Measurements from ENCODE around the gene ZNF649. TPM values are rescaled to one million over a fixed set of nuclear protein-coding genes. Genes with fewer than 3 reads are reported as not detected.

ZNF649 gene
- total and polyA plus RNA-seq, 10 donors: 3.4 to 19.7 (median 14.0) TPM

DNA sequence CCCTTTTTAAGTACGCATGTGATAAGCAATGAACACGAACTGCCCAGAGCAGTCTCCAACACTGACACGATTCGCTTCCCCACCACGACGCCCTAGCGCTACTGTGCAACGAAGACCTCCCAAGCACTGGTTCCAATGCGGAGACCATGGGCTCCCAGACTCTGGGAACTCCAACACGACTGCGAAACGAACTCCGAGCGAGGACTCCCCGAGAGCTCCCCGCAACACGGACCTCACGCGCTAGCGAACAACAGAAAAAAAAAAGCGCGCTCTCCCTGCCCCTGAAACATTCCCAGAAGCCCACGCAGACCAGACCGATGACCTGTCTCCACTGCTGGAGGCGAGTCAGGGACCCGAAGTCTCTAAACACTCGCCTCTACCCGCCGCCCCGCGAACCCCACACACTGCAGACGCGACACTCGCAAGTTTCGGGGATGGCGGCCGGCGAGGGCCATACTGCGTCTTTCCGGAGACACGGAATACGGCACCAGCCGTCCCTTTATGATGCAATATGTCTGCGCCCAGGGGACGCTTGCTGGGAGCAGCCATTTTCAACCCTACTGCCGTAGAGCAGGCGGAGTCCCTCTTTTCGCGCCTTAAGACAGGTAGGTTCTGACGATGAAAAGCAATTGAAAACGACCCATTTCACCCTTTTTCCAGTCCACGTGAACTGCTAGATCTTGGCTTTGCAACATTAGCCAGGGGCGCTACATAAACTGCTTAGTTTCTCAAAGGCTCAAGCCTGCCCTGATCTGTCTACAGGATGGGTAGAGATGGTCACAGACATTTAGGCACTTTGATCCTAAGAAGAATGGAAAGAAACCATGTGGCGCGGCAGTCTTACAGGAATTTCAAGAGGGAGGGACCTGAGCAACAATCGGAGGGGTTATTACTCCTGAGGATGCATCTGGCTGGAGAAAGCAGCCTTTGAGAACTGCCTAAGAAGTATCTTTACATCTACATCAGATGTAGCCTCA, 17.0 kb downstream of the ZNF649 start, which contains the start of gene ZNF577:
Gene ZNF577 (minus strand): TSS at position 430 of the 977 bp plus-strand sequence. CDS start 7,569 bp downstream, outside the sequence.
- Histone ChIP-seq H3K36me3 (peaks cover 16 to 90% (median 34%) of the 10 kb centered on the region in 6 donors), H3K27me3 (replicated peaks in 1 of 7) (no peaks in the 10 kb centered on the region), H3K4me1 (peaks cover 0 to 12% (median 3%) of the 10 kb centered on the region in 6 donors), H3K4me3 (peak within 1 kb of the TSS; percentile 41 to 67 (median 51)), H3K27ac (peak within 1 kb of the TSS; percentile 8 to 83 (median 72)), H3K9me3 (peaks cover 33 to 100% (median 100%) of the 10 kb centered on the region in 8 donors)
- intact Hi-C loops (cut with DNase I; ENCODE audit: low total_unique reads): no loop called here
- DNase-seq: peak; percentile 91
- WGBS, 5 donors: 11 to 24% (median 18%) methylated on average over 26 to 56 of the region's 56 CpGs
- TF ChIP-seq, protein P1, sequence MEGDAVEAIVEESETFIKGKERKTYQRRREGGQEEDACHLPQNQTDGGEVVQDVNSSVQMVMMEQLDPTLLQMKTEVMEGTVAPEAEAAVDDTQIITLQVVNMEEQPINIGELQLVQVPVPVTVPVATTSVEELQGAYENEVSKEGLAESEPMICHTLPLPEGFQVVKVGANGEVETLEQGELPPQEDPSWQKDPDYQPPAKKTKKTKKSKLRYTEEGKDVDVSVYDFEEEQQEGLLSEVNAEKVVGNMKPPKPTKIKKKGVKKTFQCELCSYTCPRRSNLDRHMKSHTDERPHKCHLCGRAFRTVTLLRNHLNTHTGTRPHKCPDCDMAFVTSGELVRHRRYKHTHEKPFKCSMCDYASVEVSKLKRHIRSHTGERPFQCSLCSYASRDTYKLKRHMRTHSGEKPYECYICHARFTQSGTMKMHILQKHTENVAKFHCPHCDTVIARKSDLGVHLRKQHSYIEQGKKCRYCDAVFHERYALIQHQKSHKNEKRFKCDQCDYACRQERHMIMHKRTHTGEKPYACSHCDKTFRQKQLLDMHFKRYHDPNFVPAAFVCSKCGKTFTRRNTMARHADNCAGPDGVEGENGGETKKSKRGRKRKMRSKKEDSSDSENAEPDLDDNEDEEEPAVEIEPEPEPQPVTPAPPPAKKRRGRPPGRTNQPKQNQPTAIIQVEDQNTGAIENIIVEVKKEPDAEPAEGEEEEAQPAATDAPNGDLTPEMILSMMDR (IDR thresholded peaks at IDR 0.05 in 8 of 11, conservative IDR thresholded peaks at IDR 0.05 in 3 of 11): no peak
- TF ChIP-seq POLR2A (IDR thresholded peaks at IDR 0.05): no peak
- TF ChIP-seq POLR2AphosphoS5 (IDR thresholded peaks at IDR 0.05): peak; percentile 88 to 95 (median 92)

DNA sequence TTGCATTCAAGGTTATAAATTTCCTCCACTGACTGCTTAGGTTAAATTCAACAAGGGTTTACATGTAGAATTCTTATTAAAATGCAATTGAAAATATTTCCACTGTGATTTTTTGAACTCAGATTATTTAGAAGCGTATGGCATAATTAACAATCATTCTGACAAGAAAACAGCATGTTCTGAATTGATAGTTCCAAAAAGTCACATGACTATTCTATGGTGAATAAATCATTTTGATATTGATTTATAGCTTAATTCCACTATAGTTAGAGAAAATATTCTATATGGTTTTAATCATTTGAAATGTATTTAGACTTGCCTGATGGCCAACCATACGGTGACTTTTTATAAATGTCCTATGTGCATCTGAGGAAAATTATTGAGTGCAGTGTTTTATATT, 20.1 kb downstream of the ZNF649 start:
- intact Hi-C loops (cut with DNase I; ENCODE audit: low total_unique reads): no loop called here
- Histone ChIP-seq H3K36me3 (peaks cover 3 to 90% (median 20%) of the 10 kb centered on the region in 6 donors), H3K4me1 (peaks cover 0 to 12% (median 3%) of the 10 kb centered on the region in 6 donors), H3K4me3 (no peak overlapping the region), H3K27me3 (replicated peaks in 1 of 7) (no peaks in the 10 kb centered on the region), H3K27ac (no peak overlapping the region), H3K9me3 (peaks cover 9 to 100% (median 100%) of the 10 kb centered on the region in 8 donors)
- 94 to 98% (median 97%) methylated on average over 2 of the region's 2 CpGs for whole genome bisulfite sequencing, 5 donors
- TF ChIP-seq, protein P1 (IDR thresholded peaks at IDR 0.05 in 8 of 11, conservative IDR thresholded peaks at IDR 0.05 in 3 of 11): no peak
- TF ChIP-seq POLR2A (IDR thresholded peaks at IDR 0.05): no peak
- no peak for TF ChIP-seq POLR2AphosphoS5 (IDR thresholded peaks at IDR 0.05)
- no peak for DNase-seq

DNA sequence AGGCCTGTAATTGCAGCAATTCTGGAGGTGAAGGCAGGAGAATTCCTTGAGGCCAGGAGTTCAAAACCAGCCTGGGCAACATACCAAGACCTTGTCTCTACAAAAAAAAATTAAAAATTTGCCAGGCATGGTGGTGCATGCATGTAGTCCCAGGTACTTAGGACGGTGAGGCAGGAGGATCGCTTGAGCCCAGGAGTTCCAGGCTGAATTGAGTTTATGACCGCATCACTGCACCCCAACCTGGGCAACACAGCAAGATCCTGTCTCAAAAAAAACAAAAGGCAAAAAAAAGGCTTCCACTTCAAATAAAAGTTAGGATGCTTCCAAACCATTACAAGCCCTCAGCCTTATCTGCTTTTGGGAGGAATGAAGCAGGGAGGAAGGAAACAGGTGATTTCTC, 22.3 kb downstream of the ZNF649 start:
- TF ChIP-seq POLR2A (IDR thresholded peaks at IDR 0.05) (no peak), POLR2AphosphoS5 (IDR thresholded peaks at IDR 0.05) (no peak)
- TF ChIP-seq, protein P1 (IDR thresholded peaks at IDR 0.05 in 8 of 11, conservative IDR thresholded peaks at IDR 0.05 in 3 of 11): no peak
- Histone ChIP-seq H3K4me3 (no peak overlapping the region), H3K27ac (no peak overlapping the region), H3K4me1 (peaks cover 0 to 9% (median 3%) of the 10 kb centered on the region in 6 donors), H3K36me3 (peaks cover 10 to 90% (median 38%) of the 10 kb centered on the region in 6 donors), H3K9me3 (peaks cover 5 to 100% (median 100%) of the 10 kb centered on the region in 8 donors), H3K27me3 (replicated peaks in 1 of 7) (no peaks in the 10 kb centered on the region)
- intact Hi-C loops (cut with DNase I; ENCODE audit: low total_unique reads): no loop called here
- no peak for DNase-seq
- 96 to 99% (median 96%) methylated on average over 3 of the region's 3 CpGs for WGBS, 5 donors

DNA sequence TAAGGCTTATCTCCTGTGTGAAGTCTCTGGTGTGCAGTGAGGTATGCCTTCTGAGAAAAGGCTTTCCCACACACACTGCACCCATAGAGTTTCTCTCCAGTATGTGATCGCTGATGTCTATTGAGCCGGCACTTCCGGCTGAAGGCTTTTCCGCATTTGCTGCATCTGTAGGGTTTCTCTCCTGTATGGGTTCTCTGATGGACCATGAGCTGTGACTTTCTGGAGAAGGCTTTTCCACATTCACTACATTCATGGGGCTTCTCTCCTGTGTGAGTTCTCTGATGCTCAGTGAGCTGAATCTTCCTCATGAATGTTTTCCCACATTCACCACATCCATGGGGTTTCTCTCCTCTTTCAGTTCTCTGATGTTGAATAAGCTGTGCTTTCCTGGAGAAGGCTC, 31.7 kb downstream of the ZNF649 start:
- Histone ChIP-seq H3K9me3 (peaks cover 15 to 100% (median 100%) of the 10 kb centered on the region in 8 donors), H3K27ac (no peak overlapping the region), H3K36me3 (peaks cover 31 to 86% (median 58%) of the 10 kb centered on the region in 6 donors), H3K27me3 (replicated peaks in 1 of 7) (no peaks in the 10 kb centered on the region), H3K4me1 (no peaks in the 10 kb centered on the region), H3K4me3 (peak overlapping the region in 1 of 8 donors; percentile 25)
- TF ChIP-seq, protein P1 (IDR thresholded peaks at IDR 0.05 in 8 of 11, conservative IDR thresholded peaks at IDR 0.05 in 3 of 11): no peak
- TF ChIP-seq POLR2AphosphoS5 (IDR thresholded peaks at IDR 0.05) (no peak), POLR2A (IDR thresholded peaks at IDR 0.05) (no peak)
- intact Hi-C loops (cut with DNase I; ENCODE audit: low total_unique reads): no loop called here
- 92 to 98% (median 97%) methylated on average over 4 of the region's 4 CpGs for WGBS, 5 donors
- DNase-seq: no peak
